ENCODE results near the gene SMYD5.

The SMYD5 gene

GRCh38 chr2:73253400-73253799, 39.4 kb downstream of the SMYD5 start:
- H3K4me3 ChIP-seq (ENCODE audit: low read depth, low read length) = no peak overlapping the region
- TF ChIP-seq CTCF (IDR thresholded peaks at IDR 0.05; ENCODE audit: insufficient read depth, low read depth, low read length, missing control alignments) = no peak
- DNase-seq (ENCODE audit: low read depth) = no peak

- H3K4me3 ChIP-seq (ENCODE audit: low read depth, low read length) = no peak overlapping the region
- TF ChIP-seq CTCF (IDR thresholded peaks at IDR 0.05; ENCODE audit: insufficient read depth, low read depth, low read length, missing control alignments) = no peak
- DNase-seq (ENCODE audit: low read depth) = no peak
These were observed 39.9 kb downstream of the SMYD5 start for GRCh38 chr2:73253901-73254300.

DNA sequence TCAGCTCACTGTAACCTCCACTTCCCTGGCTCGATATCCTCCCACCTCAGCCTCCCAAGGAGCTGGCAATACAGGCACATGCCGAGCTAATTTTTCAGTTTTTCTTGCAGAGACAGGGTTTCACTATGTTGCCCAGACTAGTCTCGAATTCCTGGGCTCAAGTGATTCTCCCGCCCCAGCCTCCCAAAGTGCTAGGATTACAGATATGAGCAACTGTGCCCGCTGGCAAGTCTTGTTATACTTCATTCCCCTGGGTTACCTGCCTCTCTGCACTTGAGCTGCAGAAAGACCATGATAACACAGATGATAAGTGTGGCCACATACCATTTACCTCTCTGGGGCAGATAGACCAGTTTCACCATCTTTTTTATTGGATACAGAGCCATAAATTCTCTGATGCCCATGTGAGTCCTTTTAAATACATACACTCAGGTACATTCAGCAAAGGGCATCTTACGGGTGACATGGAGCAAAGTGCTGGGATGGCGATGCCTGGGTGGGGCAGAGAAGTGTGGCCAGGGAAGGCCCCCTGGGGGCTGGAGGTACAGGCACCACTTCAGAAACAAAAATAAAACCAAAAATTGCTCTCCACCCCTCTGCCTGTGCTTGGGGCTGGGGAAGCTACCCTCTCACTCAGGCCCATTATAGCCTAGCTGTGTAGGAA, 40.4 kb downstream of the SMYD5 start:
- no peak overlapping the region for H3K4me3 ChIP-seq (ENCODE audit: low read depth, low read length)
- DNase-seq (ENCODE audit: low read depth) = no peak
- no peak for TF ChIP-seq CTCF (IDR thresholded peaks at IDR 0.05; ENCODE audit: insufficient read depth, low read depth, low read length, missing control alignments)

GRCh38 chr2:73255007-73255644, 41.1 kb downstream of the SMYD5 start:
- H3K4me3 ChIP-seq (ENCODE audit: low read depth, low read length) = no peak overlapping the region
- DNase-seq (ENCODE audit: low read depth) = no peak
- TF ChIP-seq CTCF (IDR thresholded peaks at IDR 0.05; ENCODE audit: insufficient read depth, low read depth, low read length, missing control alignments) = no peak

GRCh38 chr2:73255907-73256617, 42.0 kb downstream of the SMYD5 start:
- H3K4me3 ChIP-seq (ENCODE audit: low read depth, low read length) = no peak overlapping the region
- no peak for DNase-seq (ENCODE audit: low read depth)
- no peak for TF ChIP-seq CTCF (IDR thresholded peaks at IDR 0.05; ENCODE audit: insufficient read depth, low read depth, low read length, missing control alignments)

DNA sequence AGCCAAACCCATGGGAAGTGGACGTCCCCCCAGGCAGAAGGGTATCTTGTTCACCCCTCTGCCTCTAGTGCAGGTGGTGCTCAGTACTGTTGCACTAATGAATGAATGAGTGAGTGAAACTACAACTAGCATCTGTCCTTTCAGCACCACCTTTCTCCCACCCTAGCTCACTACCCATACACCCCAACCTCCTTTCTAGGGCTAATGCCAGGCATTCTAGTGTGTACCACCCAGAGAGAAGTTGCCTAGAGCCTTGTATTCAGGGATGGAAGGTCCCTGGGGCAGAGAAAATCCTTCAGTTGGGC, 42.5 kb downstream of the SMYD5 start:
- no peak for DNase-seq (ENCODE audit: low read depth)
- no peak overlapping the region for H3K4me3 ChIP-seq (ENCODE audit: low read depth, low read length)
- TF ChIP-seq CTCF (IDR thresholded peaks at IDR 0.05; ENCODE audit: insufficient read depth, low read depth, low read length, missing control alignments) = no peak

All from GM12865 (cell line).